ENCODE results near the gene ESPN. TPM values are rescaled to one million over a fixed set of nuclear protein-coding genes. Genes with fewer than 3 reads are reported as not detected.

ESPN gene
- total RNA-seq, 1 experiment from 2014 or later: 53.1 TPM

DNA sequence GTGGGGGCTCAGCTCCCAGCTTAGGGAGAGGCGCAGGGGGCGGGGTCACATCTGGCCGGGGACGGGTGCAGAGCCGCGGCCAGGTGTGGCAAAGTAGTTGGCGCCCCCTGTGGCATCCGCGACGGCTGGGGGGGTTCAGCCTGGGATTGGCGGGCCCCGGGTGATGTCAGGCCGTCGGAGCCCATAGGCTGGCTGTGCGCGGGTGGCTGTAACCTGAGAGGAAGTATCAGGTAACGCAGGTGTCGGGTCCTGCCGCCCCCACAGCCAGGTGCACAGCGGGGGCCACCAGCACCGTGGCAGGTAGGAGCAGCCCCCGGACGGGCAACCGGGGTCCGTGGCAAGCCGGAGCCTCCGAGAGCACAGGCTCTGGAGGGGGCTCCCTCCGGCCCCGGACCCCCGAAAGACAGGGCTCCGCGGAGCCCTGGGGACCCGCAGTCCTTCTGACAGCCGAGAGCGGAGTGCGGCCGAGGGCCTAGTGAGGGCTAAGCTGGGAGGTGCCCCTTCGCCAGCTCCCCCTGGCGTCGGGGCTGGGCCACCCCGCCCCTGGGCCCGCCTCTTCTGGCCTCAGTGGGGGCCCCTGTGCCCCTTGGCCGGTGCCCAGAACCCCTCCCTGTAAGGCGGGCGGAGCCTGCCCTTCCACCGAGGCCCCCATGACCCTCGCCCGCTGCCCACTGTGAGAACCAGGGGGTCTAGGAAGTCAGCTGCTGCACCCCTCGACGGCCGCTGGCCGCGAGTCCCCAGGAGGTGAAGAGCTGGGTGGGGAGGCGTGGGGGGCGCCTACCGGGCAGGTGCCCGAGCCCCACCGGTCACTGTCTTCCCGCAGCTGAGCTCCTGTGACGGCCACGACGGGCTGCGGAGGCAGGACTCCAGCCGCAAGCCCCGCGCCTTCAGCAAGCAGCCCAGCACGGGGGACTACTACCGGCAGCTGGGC, 23.5 kb downstream of the ESPN start:
- H3K27me3 ChIP-seq (ENCODE audit: insufficient read depth, low read length): no peaks in the 10 kb centered on the region

More for the DNA sequence above, 23.5 kb downstream of the ESPN start:
- H4K5ac ChIP-seq (ENCODE audit: insufficient read length, low read depth, low read length): no peak overlapping the region
- no peaks in the 10 kb centered on the region for H3K9me3 ChIP-seq (ENCODE audit: control insufficient read depth, low read depth, low read length)
- H3K4me1 ChIP-seq (ENCODE audit: insufficient read depth, low read length): no peaks in the 10 kb centered on the region; the same call in 1 of the 2 replicates
- no peaks in the 10 kb centered on the region for H4K20me1 ChIP-seq (ENCODE audit: control insufficient read depth, insufficient read depth, insufficient read length)
- H3K79me2 ChIP-seq (ENCODE audit: insufficient read depth, low read length): no peaks in the 10 kb centered on the region
- no peak overlapping the region for H2AFZ ChIP-seq (ENCODE audit: low read length)
- H3K79me1 ChIP-seq (ENCODE audit: insufficient read depth, low read depth, low read length, poor library complexity, severe bottlenecking): no peaks in the 10 kb centered on the region
- no peak overlapping the region for H3K18ac ChIP-seq (ENCODE audit: insufficient read length, low read depth, low read length)
- Mint-ChIP-seq H3K27me3 (ENCODE audit: low read depth) (peaks cover 2% of the 10 kb centered on the region), H3K27ac (peak overlapping the region in 1 of 3 experiments; percentile 91; a peak in 2 of 7 replicates), H3K4me1 (peaks cover 21 to 37% of the 10 kb centered on the region in 2 experiments), H3K9me3 (no peaks in the 10 kb centered on the region), H3K36me3 (ENCODE audit: insufficient read depth in 1 of 3, low read depth in 3 of 3) (peaks cover 0 to under 1% (median 0%) of the 10 kb centered on the region in 3 experiments; a peak in 2 of 7 replicates), H3K4me3 (peak overlapping the region; percentile 69 to 80)
- no CpG with 5 or more reads among the region's 68 CpGs for WGBS (ENCODE audit: extremely low coverage, insufficient read length, low lambda C conversion rate)
- no peak overlapping the region for H3K27ac ChIP-seq (ENCODE audit: insufficient read length, low read depth, low read length)
- no peak overlapping the region for H2BK120ac ChIP-seq (ENCODE audit: low read depth, low read length, poor library complexity, severe bottlenecking)
- no peak overlapping the region for H4K91ac ChIP-seq (ENCODE audit: insufficient read length, low read depth, low read length)
- no peak overlapping the region for H2BK12ac ChIP-seq (ENCODE audit: insufficient read length, low read depth, low read length)
- H3T11ph ChIP-seq (ENCODE audit: low read length): no peak overlapping the region
- H4K8ac ChIP-seq (replicated peaks; ENCODE audit: insufficient read length, low read depth, low read length): no peak overlapping the region
- no peak overlapping the region for H2AK5ac ChIP-seq (ENCODE audit: insufficient read length, low read length)
- no peak overlapping the region for H3K23ac ChIP-seq (ENCODE audit: insufficient read length, low read depth, low read length)
- no peak overlapping the region for H2BK5ac ChIP-seq (ENCODE audit: insufficient read length, low read length)
- no peak overlapping the region for H2BK20ac ChIP-seq (ENCODE audit: low read depth, low read length, poor library complexity, severe bottlenecking)
- H3K14ac ChIP-seq (ENCODE audit: insufficient read depth, low read length): 0 out of 2 replicates have a peak overlapping the region, but pooled peaks have one; percentile 30
- peaks cover 2% of the 10 kb centered on the region for H3K23me2 ChIP-seq (ENCODE audit: insufficient read length, low read depth, low read length, poor library complexity, severe bottlenecking)
- no peak overlapping the region for H3K4ac ChIP-seq (ENCODE audit: low read depth, low read length)
- peak; percentile 98 for DNase-seq
- no peak overlapping the region for H2BK15ac ChIP-seq (ENCODE audit: low read depth, low read length)
- H3K4me2 ChIP-seq (ENCODE audit: insufficient read depth, insufficient read length, low read length): peak overlapping the region; percentile 35
- H3K9ac ChIP-seq (ENCODE audit: extremely low read depth, insufficient read length, low read length): no peak overlapping the region
- H3K56ac ChIP-seq (ENCODE audit: insufficient read length, low read depth, low read length): no peak overlapping the region
- TF ChIP-seq CTCF (conservative IDR thresholded peaks at IDR 0.05): peak; percentile 52
